Astrocyte (in vitro differentiated cells and primary cell): ENCODE results near the gene EXTL2. TPM values are rescaled to one million over a fixed set of nuclear protein-coding genes. Genes with fewer than 3 reads are reported as not detected.

Source experiments
- DNase-seq: peaks from one replicate; pipeline ENCODE4 v3.0.0-alpha.2; 2010; ENCODE audit warnings: low read depth
- FAIRE-seq: peaks from 2 replicates; lab custom pipeline; 2011; peaks lifted over from hg19 to GRCh38; lab: Jason Lieb, UNC
- H2AFZ ChIP-seq: 2 replicates; pipeline ENCODE4 v1.6.0; 2012; ENCODE audit warnings: low read depth, low read length, inconsistent platforms
- H3K27ac ChIP-seq: 2 replicates; pipeline ENCODE4 v1.5.1; 2011; ENCODE audit warnings: low read depth, low read length, inconsistent platforms
- H3K27me3 ChIP-seq: 2 replicates; pipeline ENCODE4 v1.6.0; 2011; ENCODE audit warnings: low read length, inconsistent platforms; ENCODE audit not compliant: insufficient read depth
- H3K36me3 ChIP-seq: 2 replicates; pipeline ENCODE4 v1.5.1; 2011; ENCODE audit warnings: low read length, inconsistent platforms; ENCODE audit not compliant: insufficient read depth
- H3K4me1 ChIP-seq: 2 replicates; pipeline ENCODE4 v1.5.1; 2011; ENCODE audit warnings: low read length, inconsistent platforms; ENCODE audit not compliant: insufficient read depth
- H3K4me2 ChIP-seq: 2 replicates; pipeline ENCODE4 v1.6.0; 2012; ENCODE audit warnings: low read length, inconsistent platforms
- H3K4me3 ChIP-seq: 2 replicates; pipeline ENCODE4 v1.5.1; 2011; ENCODE audit warnings: low read depth, mild to moderate bottlenecking, low read length, inconsistent platforms; ENCODE audit not compliant: insufficient read depth
- H3K79me2 ChIP-seq: 2 replicates; pipeline ENCODE4 v1.6.0; 2012; ENCODE audit warnings: mild to moderate bottlenecking, low read length, inconsistent platforms; ENCODE audit not compliant: insufficient read depth
- H3K9ac ChIP-seq: 2 replicates; pipeline ENCODE4 v1.6.0; 2012; ENCODE audit warnings: mild to moderate bottlenecking, low read length, inconsistent platforms
- H3K9me3 ChIP-seq: 2 replicates; pipeline ENCODE4 v1.5.1; 2012; ENCODE audit warnings: low read depth, mild to moderate bottlenecking, low read length, inconsistent platforms; ENCODE audit not compliant: insufficient read depth
- H4K20me1 ChIP-seq: 2 replicates; pipeline ENCODE4 v1.6.0; 2012; ENCODE audit warnings: low read length, inconsistent platforms; ENCODE audit not compliant: insufficient read depth
- H3K27ac Mint-ChIP-seq: one replicate; pipeline ENCODE4 v1.8.0; 2021; ENCODE audit warnings: mild to moderate bottlenecking, mixed read lengths; ENCODE audit not compliant: unreplicated experiment
- H3K27me3 Mint-ChIP-seq: one replicate; pipeline ENCODE4 v1.8.0; 2021; ENCODE audit warnings: low read depth, mixed read lengths; ENCODE audit not compliant: unreplicated experiment
- H3K36me3 Mint-ChIP-seq: one replicate; pipeline ENCODE4 v1.8.0; 2021; ENCODE audit warnings: low read depth, mixed read lengths; ENCODE audit not compliant: unreplicated experiment
- H3K4me1 Mint-ChIP-seq: one replicate; pipeline ENCODE4 v1.8.0; 2021; ENCODE audit warnings: low read depth, mixed read lengths; ENCODE audit not compliant: unreplicated experiment
- H3K4me3 Mint-ChIP-seq: one replicate; pipeline ENCODE4 v1.8.0; 2021; ENCODE audit warnings: mild to moderate bottlenecking, moderate library complexity, mixed read lengths; ENCODE audit not compliant: unreplicated experiment
- H3K9me3 Mint-ChIP-seq: one replicate; pipeline ENCODE4 v1.8.0; 2021; ENCODE audit warnings: mild to moderate bottlenecking, mixed read lengths; ENCODE audit not compliant: unreplicated experiment
- CTCF ChIP-seq: IDR thresholded peaks from 2 replicates; pipeline ENCODE4 v1.5.1; 2011; ENCODE audit warnings: low read depth, mild to moderate bottlenecking, inconsistent platforms, low read length, moderate library complexity; ENCODE audit not compliant: insufficient read depth
- EZH2 ChIP-seq: IDR thresholded peaks from 2 replicates; pipeline ENCODE4 v1.6.1; 2012; ENCODE audit warnings: mild to moderate bottlenecking, low read length, inconsistent platforms; ENCODE audit not compliant: insufficient read depth
- total RNA-seq: library from RNA; stranded (reverse); gene quantifications from 2 replicates; pipeline ENCODE4 v1.2.1, GENCODE V29; 2021

The EXTL2 gene
- total RNA-seq, 1 donor from 2014 or later, result 36.2 TPM

GRCh38 chr1:100924212-100924611, 29.6 kb upstream of the EXTL2 start:
- peak; percentile 14 for DNase-seq
- peaks cover 13% of the 10 kb centered on the region for H3K36me3 Mint-ChIP-seq
- H3K36me3 ChIP-seq, result peaks cover 21% of the 10 kb centered on the region
- no peak overlapping the region for H3K4me2 ChIP-seq
- no peaks in the 10 kb centered on the region for H3K79me2 ChIP-seq
- peaks cover 5% of the 10 kb centered on the region for H3K9me3 Mint-ChIP-seq
- H4K20me1 ChIP-seq, result peaks cover 15% of the 10 kb centered on the region
- H3K9ac ChIP-seq, result no peak overlapping the region
- H3K4me3 ChIP-seq, result no peak overlapping the region
- H2AFZ ChIP-seq, result no peak overlapping the region
- no peaks in the 10 kb centered on the region for H3K27me3 Mint-ChIP-seq
- H3K4me1 Mint-ChIP-seq, result peaks cover 4% of the 10 kb centered on the region
- no peak for FAIRE-seq
- no peak overlapping the region for H3K4me3 Mint-ChIP-seq
- H3K27ac ChIP-seq, result no peak overlapping the region
- H3K27me3 ChIP-seq, result no peaks in the 10 kb centered on the region
- H3K27ac Mint-ChIP-seq, result no peak overlapping the region
- TF ChIP-seq EZH2 (no peak), CTCF (no peak)
- no peaks in the 10 kb centered on the region for H3K9me3 ChIP-seq
- H3K4me1 ChIP-seq, result peaks cover 3% of the 10 kb centered on the region

DNA sequence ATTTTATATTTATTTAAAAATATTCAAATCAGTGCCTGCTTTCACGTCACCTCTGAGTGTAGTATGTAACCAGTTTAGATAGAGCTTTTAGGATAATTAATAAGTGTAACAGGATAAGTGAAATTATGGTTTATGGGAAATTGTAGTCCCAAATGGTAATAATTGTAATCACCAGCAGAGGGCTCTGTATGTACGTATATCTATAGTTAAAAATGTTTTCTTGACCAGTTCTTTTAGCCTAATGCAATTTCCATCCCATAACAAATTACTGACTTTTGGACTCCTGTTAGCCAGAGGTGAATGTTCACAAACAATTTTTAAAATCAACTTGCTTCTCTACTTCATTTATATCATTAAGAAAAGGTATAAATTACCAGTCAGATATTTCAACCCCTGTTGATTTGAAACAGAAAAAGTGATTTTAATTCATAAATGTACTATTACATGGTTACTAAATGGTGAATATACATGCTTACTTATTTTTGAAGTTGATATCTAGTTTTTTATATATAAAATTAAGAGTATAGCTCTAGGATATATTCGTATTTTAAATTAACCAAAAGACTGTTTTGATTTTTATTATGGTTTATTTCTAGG, 26.6 kb upstream of the EXTL2 start:
- H4K20me1 ChIP-seq, result peaks cover 6% of the 10 kb centered on the region
- Mint-ChIP-seq H3K4me1 (peaks cover 4% of the 10 kb centered on the region), H3K27me3 (no peaks in the 10 kb centered on the region), H3K9me3 (peaks cover 5% of the 10 kb centered on the region), H3K27ac (no peak overlapping the region), H3K4me3 (no peak overlapping the region), H3K36me3 (peaks cover 12% of the 10 kb centered on the region)
- H3K36me3 ChIP-seq, result peaks cover 21% of the 10 kb centered on the region
- H3K27me3 ChIP-seq, result no peaks in the 10 kb centered on the region
- H3K4me2 ChIP-seq, result peak overlapping the region; percentile 30
- TF ChIP-seq CTCF (peak; percentile 51), EZH2 (no peak)
- no peak overlapping the region for H2AFZ ChIP-seq
- H3K27ac ChIP-seq, result peak overlapping the region; percentile 49
- no peak for FAIRE-seq
- peak; percentile 19 for DNase-seq
- no peaks in the 10 kb centered on the region for H3K9me3 ChIP-seq
- H3K4me1 ChIP-seq, result peaks cover 3% of the 10 kb centered on the region
- H3K4me3 ChIP-seq, result no peak overlapping the region
- H3K9ac ChIP-seq, result peak overlapping the region; percentile 51
- H3K79me2 ChIP-seq, result no peaks in the 10 kb centered on the region

DNA sequence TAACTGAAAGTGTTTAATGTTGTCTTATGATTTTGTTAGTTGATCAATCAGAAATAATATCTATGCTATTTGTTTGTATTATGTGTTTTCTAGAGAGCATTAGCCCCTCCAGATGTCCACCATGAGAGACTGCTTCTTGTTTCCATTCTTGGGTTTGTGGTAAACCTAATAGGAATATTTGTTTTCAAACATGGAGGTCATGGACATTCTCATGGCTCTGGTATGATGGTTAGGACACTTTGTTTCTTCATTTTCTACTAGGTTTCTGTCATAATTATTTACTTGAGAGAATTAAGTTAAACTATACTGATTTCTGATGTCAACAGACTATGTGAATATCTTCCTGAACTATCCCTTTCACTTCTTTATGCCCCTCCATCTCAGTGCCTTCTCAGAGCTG, 17.4 kb upstream of the EXTL2 start:
- no peak overlapping the region for H3K4me3 ChIP-seq
- Mint-ChIP-seq H3K9me3 (no peaks in the 10 kb centered on the region), H3K36me3 (peaks cover 2% of the 10 kb centered on the region), H3K27me3 (no peaks in the 10 kb centered on the region), H3K4me3 (no peak overlapping the region), H3K27ac (no peak overlapping the region), H3K4me1 (peaks cover 3% of the 10 kb centered on the region)
- H3K27me3 ChIP-seq, result no peaks in the 10 kb centered on the region
- no peaks in the 10 kb centered on the region for H3K9me3 ChIP-seq
- FAIRE-seq (no peak), DNase-seq (no peak)
- TF ChIP-seq EZH2 (no peak), CTCF (no peak)
- no peak overlapping the region for H2AFZ ChIP-seq
- H3K79me2 ChIP-seq, result peaks cover 4% of the 10 kb centered on the region
- no peak overlapping the region for H3K4me2 ChIP-seq
- H3K36me3 ChIP-seq, result peaks cover 51% of the 10 kb centered on the region
- no peak overlapping the region for H3K9ac ChIP-seq
- H3K4me1 ChIP-seq, result no peaks in the 10 kb centered on the region
- H4K20me1 ChIP-seq, result peaks cover 11% of the 10 kb centered on the region
- H3K27ac ChIP-seq, result no peak overlapping the region
